ENCODE data around the gene ZNF157. TPM values are rescaled to one million over a fixed set of nuclear protein-coding genes. Genes with fewer than 3 reads are reported as not detected.

ZNF157 gene
- total and polyA plus RNA-seq, 12 donors: 0.10 to 0.28 (median 0.22) TPM; not detected in 4

GRCh38 chrX:47420962-47421361 lies 50.6 kb downstream of the ZNF157 start:
- no peak for DNase-seq
- 54 to 77% (median 70%) methylated on average over 5 of the region's 5 CpGs for WGBS, 4 donors
- intact Hi-C loops (cut with DNase I): no loop called here

DNA sequence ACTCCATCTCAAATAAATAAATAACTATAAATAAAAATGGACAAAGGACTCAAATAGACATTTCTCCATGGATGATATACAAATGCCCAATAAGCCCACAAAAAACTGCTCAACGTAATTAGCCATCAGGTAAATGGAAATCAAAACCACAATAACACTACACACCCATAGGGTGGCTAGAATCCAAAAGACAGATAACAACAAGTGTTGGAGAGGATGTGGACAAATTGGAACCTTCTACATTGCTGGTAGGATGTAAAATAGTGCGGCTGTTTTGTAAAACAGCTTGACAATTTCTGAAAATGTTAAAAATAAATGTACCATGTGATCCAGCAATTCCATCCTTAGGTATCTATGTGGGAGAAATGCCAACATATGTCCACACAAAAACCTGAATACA lies 52.1 kb downstream of the ZNF157 start:
- intact Hi-C loops (cut with DNase I): no loop called here
- WGBS, 4 donors: 74 to 84% (median 76%) methylated on average over 2 of the region's 2 CpGs
- TF ChIP-seq POLR2A (IDR thresholded peaks at IDR 0.05) (no peak), CTCF (IDR thresholded peaks at IDR 0.05) (no peak)

More at GRCh38 chrX:47420962-47421361, 50.6 kb downstream of the ZNF157 start:
- no peak overlapping the region for H3K4me3 ChIP-seq
- H3K27me3 ChIP-seq: peaks cover 6% of the 10 kb centered on the region
- H3K9me3 ChIP-seq (replicated peaks in 1 of 3): no peaks in the 10 kb centered on the region
- H3K36me3 ChIP-seq (replicated peaks in 1 of 2): no peaks in the 10 kb centered on the region
- no peaks in the 10 kb centered on the region for H3K4me1 ChIP-seq (replicated peaks in 1 of 2)
- TF ChIP-seq POLR2A (IDR thresholded peaks at IDR 0.05): no peak
- no peak for TF ChIP-seq CTCF (IDR thresholded peaks at IDR 0.05)
- no peak overlapping the region for H3K27ac ChIP-seq

GRCh38 chrX:47430925-47431324 lies 60.5 kb downstream of the ZNF157 start:
- Histone ChIP-seq H3K27ac (no peak overlapping the region), H3K36me3 (replicated peaks in 1 of 2) (no peaks in the 10 kb centered on the region), H3K4me3 (no peak overlapping the region), H3K27me3 (no peaks in the 10 kb centered on the region), H3K9me3 (replicated peaks in 1 of 3) (no peaks in the 10 kb centered on the region), H3K4me1 (replicated peaks in 1 of 2) (no peaks in the 10 kb centered on the region)
- no peak for DNase-seq
- 87 to 94% (median 91%) methylated on average over 5 of the region's 5 CpGs for WGBS, 4 donors
- TF ChIP-seq POLR2A (IDR thresholded peaks at IDR 0.05) (no peak), CTCF (IDR thresholded peaks at IDR 0.05) (no peak)
- intact Hi-C loops (cut with DNase I): no loop called here

More for the DNA sequence above, 52.1 kb downstream of the ZNF157 start:
- Histone ChIP-seq H3K4me3 (no peak overlapping the region), H3K27ac (no peak overlapping the region), H3K27me3 (peaks cover 6% of the 10 kb centered on the region), H3K4me1 (replicated peaks in 1 of 2) (no peaks in the 10 kb centered on the region), H3K9me3 (replicated peaks in 1 of 3) (no peaks in the 10 kb centered on the region), H3K36me3 (replicated peaks in 1 of 2) (no peaks in the 10 kb centered on the region)
- DNase-seq: no peak

GRCh38 chrX:47446431-47446830 lies 76.1 kb downstream of the ZNF157 start:
- no peak for DNase-seq
- H3K27ac ChIP-seq: no peak overlapping the region
- no peaks in the 10 kb centered on the region for H3K4me1 ChIP-seq (replicated peaks in 1 of 2)
- 89 to 94% (median 91%) methylated on average over 2 of the region's 2 CpGs for WGBS, 4 donors
- intact Hi-C loops (cut with DNase I): no loop called here
- peaks cover 0 to 20% (median 0%) of the 10 kb centered on the region in 3 donors for H3K9me3 ChIP-seq (replicated peaks in 1 of 3)
- peaks cover 10% of the 10 kb centered on the region for H3K27me3 ChIP-seq
- H3K36me3 ChIP-seq (replicated peaks in 1 of 2): no peaks in the 10 kb centered on the region
- TF ChIP-seq POLR2A (IDR thresholded peaks at IDR 0.05) (no peak), CTCF (IDR thresholded peaks at IDR 0.05) (no peak)
- H3K4me3 ChIP-seq: no peak overlapping the region

All from adrenal gland (tissue), 12 donors.